NOMO-1 treated with dmso at 0.1 percent for 144 hours (cell line): ENCODE results near the gene JCAD.
"Not testable (repeated sequence)": the region's sequence is repeated elsewhere in the genome, so short reads cannot be mapped to it uniquely, and the experiment has no call there.

Source experiments
- DNase-seq: peaks from one replicate; lab custom pipeline; 2025; ENCODE audit not compliant: unreplicated experiment; lab: John Stamatoyannopoulos, UW

The JCAD gene

GRCh38 chr10:30059209-30060107 lies at the start of gene JCAD:
Gene JCAD (minus strand): TSS chr10:30059586. CDS start chr10:30047812, 11,774 bp downstream.
- DNase-seq: peak; percentile 10

DNA sequence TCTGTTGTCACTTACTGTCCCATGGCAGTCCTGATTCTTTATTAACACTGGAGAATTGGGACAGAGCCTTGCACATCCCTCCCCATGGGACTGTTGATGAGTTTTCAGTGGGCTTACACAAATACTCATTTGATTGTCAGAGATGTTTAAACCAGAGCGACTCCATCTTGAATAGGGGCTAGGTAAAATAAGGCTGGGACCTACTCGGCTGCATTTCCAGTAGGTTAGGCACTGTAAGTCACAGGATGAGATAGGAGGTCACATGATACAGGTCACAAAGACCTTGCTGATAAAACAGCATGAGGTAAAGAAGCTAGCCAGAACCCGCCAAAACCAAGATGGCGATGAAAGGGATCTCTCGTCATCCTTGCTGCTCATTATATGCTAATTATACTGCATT lies 47.6 kb upstream of the JCAD start:
- DNase-seq: no peak

GRCh38 chr10:30103595-30104320 lies 44.4 kb upstream of the JCAD start:
- DNase-seq: no peak

DNA sequence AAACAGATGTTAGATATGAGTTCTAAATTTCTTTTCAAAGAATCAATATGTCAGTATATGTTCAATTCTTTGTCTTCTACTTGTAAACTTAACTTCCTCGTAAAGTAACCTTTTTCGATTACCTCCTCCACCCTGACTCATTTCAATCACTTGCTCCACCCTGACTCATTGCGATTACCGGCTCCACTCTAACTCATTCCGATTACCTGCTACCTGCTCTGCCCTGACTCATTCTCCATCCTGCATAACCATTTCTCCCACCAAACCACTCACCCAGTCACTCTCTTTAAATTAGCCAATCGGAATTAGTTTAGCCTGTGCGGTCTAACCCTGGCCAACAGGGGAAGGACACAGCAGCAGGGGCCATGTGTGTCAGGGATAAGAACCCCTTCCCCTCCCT lies 40.3 kb upstream of the JCAD start:
- DNase-seq: not testable (repeated sequence)

- no peak for DNase-seq
Measured at GRCh38 chr10:30099101-30099500, 39.7 kb upstream of the JCAD start.

DNA sequence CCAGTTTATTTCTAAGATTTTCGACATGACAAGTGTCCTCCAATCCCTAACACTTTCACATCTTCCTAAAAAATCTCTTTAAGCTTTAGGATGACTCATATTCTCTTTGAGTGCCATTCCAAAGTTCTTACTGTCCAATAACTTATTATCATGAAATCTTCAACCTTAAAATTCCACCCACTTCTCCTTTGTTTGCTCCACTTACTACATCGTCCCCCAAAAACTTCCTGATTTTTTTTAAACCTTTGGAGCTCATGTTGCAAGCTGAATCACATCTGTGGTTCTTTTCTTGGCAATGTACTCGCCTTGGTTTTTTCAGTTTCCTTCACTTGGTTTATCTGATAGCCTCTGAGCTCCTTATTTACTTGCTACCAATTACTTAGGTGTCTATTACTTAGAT lies 39.2 kb upstream of the JCAD start:
- DNase-seq: no peak

- DNase-seq: no peak
Measured at GRCh38 chr10:30096564-30096963, 37.2 kb upstream of the JCAD start.

DNA sequence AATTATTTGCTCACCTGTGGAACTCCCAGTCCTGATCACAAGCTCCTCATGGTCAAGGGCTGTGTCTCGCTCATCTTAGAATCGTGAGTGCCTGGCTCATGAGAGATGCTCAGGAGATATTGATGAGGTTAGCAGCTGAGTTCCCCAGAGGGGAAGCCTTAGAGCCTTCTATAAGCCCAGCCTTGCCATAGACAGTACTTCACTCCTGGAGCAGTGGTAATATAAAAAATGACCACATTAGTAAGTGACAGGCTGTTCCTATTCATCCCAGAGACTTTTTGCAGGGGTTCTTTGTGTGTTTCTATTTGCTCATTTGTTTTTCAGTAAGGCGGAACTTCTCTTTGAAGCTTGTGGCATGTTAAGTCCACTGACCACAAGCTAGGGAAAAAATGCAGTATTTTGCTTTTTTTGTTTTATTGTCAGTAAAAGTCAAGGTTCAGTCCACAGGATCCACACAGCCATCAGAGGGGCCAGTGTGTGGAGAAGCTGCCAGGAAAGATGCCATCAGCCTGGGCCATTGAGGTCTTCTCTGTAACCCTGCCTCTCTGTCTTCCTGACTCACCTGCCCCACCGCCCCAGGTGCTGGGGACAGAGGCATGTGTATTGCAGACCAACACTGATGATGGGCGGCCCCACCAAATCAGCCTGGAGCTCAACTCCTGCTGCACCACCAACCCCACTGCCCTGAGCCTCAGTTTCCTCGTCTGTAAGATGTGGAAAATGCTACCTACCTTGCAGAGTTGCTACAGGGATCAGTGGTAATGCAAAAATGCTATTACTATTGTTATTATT lies 36.4 kb upstream of the JCAD start:
- DNase-seq: no peak

DNA sequence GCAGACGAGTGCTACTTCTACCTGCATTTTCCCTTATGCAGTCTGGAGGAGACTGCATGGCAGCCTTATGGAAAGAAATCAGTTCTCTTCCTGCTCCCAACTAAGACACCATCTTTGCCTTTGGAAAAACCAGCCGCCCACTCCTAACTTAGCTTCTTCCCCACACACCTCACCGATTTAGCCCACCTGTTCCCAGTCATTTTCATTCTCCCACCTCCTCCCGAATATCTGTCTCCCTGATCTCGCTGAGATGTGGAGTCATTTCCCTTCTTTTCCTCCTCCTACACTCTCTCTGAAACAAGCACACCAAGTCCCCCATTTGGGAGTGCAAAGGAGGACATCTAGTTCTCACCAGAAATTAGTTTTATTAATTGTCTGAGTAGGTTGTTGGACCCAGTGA lies 35.2 kb upstream of the JCAD start:
- no peak for DNase-seq

- DNase-seq: no peak
Measured at GRCh38 chr10:30093303-30093950, 34.0 kb upstream of the JCAD start.

GRCh38 chr10:30092151-30092790 lies 32.9 kb upstream of the JCAD start:
- no peak for DNase-seq

- DNase-seq: no peak
Measured at GRCh38 chr10:30091136-30091535, 31.8 kb upstream of the JCAD start.

DNA sequence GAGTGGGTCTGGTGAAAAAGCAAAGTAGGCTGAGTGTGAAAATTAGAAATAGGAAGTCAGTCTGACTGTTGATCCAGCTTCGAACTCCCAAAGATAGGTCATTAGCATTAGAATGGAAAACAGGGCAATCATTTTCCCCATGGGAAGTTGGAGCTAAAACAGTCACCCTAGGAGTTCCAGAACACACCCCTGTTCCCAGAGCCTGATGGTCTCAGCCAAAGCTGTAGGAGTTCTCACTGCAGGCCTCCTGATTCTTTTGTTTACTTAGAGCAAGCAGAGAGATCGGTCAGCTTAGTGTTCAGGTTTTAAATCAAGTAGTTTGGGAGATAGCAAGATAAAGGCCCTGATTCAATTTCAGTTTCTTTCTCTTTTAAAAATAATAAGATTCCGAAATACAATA lies 28.8 kb upstream of the JCAD start:
- no peak for DNase-seq

- no peak for DNase-seq
Measured at GRCh38 chr10:30083934-30084333, 24.5 kb upstream of the JCAD start.

DNA sequence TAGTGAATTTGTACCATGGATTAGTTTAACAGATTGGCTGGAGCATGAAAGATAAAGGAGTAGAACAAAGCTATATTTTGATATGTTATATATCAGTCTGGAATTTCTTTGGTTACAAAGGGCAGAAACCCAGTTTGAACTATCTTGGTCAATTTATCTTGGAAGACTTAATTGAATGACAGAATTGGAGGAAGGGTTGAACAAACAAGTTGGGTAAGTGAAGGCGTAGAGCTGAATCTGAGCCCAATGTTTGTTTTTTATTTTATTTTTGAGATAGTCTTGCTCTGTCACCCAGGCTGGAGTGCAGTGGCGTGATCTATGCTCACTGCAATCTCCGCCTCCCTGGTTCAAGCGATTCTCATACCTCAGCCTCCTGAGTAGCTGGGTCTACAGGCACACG lies 21.8 kb upstream of the JCAD start:
- DNase-seq: no peak

- DNase-seq: no peak
Measured at GRCh38 chr10:30080161-30080560, 20.8 kb upstream of the JCAD start.

GRCh38 chr10:30079408-30079807 lies 20.0 kb upstream of the JCAD start:
- DNase-seq: no peak

- DNase-seq: no peak
Measured at GRCh38 chr10:30075481-30075880, 16.1 kb upstream of the JCAD start.

GRCh38 chr10:30074933-30075332 lies 15.5 kb upstream of the JCAD start:
- DNase-seq: no peak

DNA sequence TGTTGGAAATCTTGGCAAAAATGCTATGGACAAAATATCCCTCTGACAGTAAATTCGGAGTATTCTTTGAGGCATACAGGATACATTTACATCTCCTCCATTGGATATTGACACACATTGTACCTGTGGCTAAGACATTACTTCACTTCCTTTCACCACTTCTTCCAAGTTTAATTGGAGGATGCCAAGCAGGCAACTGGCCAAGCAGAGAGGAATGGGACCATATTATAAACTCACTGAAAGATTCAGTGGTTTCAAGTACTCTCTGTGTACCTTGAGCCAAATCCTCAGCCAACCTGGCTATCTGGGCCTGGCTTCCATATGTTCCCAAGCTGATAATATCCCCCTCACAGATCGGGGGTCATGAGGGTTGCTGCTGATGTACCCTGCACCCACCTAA lies 14.7 kb upstream of the JCAD start:
- DNase-seq: no peak

GRCh38 chr10:30073767-30074060 lies 14.3 kb upstream of the JCAD start:
- DNase-seq: no peak
